ENCODE results near the gene DNAH10.

DNA sequence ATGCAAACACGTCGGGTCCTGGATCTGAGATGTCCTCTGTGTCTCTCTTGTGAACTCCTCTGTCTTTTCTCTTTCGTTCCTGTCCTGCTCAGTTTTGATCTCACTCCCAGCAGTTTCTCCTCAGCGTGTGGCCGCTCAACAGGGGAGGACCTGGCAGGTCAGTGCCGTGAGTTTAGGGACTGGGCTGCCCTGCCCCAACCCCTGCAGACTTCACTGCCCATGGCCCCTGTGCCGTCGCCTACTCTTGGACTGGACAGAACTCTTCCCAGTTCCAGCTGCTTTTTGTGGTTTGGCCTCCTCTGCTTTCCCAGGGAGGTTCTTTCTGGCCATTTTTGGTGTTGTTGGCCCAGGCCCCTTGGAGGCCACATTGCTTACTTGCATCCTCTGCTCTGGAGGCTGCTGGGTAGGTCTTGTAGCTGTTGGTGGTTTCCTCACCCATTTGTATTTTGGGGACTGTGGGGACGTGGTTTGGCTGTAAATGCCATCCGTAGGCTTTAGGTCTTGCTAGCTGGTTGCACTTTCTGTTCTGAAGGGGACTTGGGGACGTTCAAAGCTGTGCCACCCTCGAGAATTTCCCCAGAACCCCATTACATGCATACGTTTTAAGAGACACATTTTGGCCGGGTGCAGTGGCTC lies 20.0 kb upstream of the DNAH10 start:
- TF ChIP-seq, protein P1, sequence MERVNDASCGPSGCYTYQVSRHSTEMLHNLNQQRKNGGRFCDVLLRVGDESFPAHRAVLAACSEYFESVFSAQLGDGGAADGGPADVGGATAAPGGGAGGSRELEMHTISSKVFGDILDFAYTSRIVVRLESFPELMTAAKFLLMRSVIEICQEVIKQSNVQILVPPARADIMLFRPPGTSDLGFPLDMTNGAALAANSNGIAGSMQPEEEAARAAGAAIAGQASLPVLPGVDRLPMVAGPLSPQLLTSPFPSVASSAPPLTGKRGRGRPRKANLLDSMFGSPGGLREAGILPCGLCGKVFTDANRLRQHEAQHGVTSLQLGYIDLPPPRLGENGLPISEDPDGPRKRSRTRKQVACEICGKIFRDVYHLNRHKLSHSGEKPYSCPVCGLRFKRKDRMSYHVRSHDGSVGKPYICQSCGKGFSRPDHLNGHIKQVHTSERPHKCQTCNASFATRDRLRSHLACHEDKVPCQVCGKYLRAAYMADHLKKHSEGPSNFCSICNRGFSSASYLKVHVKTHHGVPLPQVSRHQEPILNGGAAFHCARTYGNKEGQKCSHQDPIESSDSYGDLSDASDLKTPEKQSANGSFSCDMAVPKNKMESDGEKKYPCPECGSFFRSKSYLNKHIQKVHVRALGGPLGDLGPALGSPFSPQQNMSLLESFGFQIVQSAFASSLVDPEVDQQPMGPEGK (CRISPR knock-in tag; IDR thresholded peaks at IDR 0.05; ENCODE audit: borderline replicate concordance) = no peak
- no peak for TF ChIP-seq ZFP3 (CRISPR knock-in tag; IDR thresholded peaks at IDR 0.05)
- TF ChIP-seq, protein P2, sequence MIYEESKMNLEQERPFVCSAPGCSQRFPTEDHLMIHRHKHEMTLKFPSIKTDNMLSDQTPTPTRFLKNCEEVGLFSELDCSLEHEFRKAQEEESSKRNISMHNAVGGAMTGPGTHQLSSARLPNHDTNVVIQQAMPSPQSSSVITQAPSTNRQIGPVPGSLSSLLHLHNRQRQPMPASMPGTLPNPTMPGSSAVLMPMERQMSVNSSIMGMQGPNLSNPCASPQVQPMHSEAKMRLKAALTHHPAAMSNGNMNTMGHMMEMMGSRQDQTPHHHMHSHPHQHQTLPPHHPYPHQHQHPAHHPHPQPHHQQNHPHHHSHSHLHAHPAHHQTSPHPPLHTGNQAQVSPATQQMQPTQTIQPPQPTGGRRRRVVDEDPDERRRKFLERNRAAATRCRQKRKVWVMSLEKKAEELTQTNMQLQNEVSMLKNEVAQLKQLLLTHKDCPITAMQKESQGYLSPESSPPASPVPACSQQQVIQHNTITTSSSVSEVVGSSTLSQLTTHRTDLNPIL (CRISPR knock-in tag; IDR thresholded peaks at IDR 0.05; ENCODE audit: low read depth) = no peak
- TF ChIP-seq ARNTL (CRISPR knock-in tag; IDR thresholded peaks at IDR 0.05; ENCODE audit: borderline replicate concordance, low read depth) = no peak
- no peak for TF ChIP-seq OSR1 (CRISPR knock-in tag; IDR thresholded peaks at IDR 0.05)
